Caco-2 (cell line): ENCODE measurements around the gene AHNAK2. TPM values are rescaled to one million over a fixed set of nuclear protein-coding genes. Genes with fewer than 3 reads are reported as not detected.

ENCODE experiments used
- total RNA-seq: library from RNA; stranded (reverse); gene quantifications from 2 replicates; pipeline ENCODE4 v1.2.3, GENCODE V29; 2022

AHNAK2 gene
- total RNA-seq, 1 experiment from 2014 or later = 0.77 TPM

Other genes starting within 250 kb of the AHNAK2 start
- gene SIVA1, start 225.2 kb downstream of the AHNAK2 start, total RNA-seq = 99.3 and 105 TPM in 2 replicates
- gene AKT1, start 182.6 kb downstream of the AHNAK2 start, total RNA-seq = 110 and 111 TPM in 2 replicates
- 9.1 and 9.7 TPM in 2 replicates for gene ZBTB42, start 177.3 kb downstream of the AHNAK2 start, total RNA-seq
- 31.6 and 32.0 TPM in 2 replicates for gene CEP170B, start 113.1 kb downstream of the AHNAK2 start, total RNA-seq
- not detected in 2 replicates for gene PLD4, start 53.5 kb downstream of the AHNAK2 start, total RNA-seq
- gene CLBA1, start 7.4 kb upstream of the AHNAK2 start, total RNA-seq = 3.0 and 3.2 TPM in 2 replicates
- gene CDCA4, start 42.7 kb upstream of the AHNAK2 start, total RNA-seq = 33.4 and 41.4 TPM in 2 replicates
- gene GPR132, start 87.1 kb upstream of the AHNAK2 start, total RNA-seq = 0.19 TPM in 1 of 2 replicates, not detected in the other
- 34.5 and 43.0 TPM in 2 replicates for gene JAG2, start 190.4 kb upstream of the AHNAK2 start, total RNA-seq
- gene NUDT14, start 202.9 kb upstream of the AHNAK2 start, total RNA-seq = 52.7 and 63.4 TPM in 2 replicates